ENCODE results near the gene COA3.

The COA3 gene

GRCh38 chr17:42748908-42749798, 49.4 kb downstream of the COA3 start:
- DNase-seq, result no peak

GRCh38 chr17:42748202-42748907, 50.1 kb downstream of the COA3 start:
- no peak for DNase-seq
